Activated CD4-positive, CD25-positive, alpha-beta regulatory T cell treated with anti-CD3 and anti-CD28 coated beads, Interleukin-2, amount 50 U/mL, for 24 hours (primary cell): ENCODE measurements around the gene FBXO15.

Source experiments
- ATAC-seq, 2 donors: fragments of 150-1000 bp; cut with Tn5 transposase; one replicate each; pipeline ENCODE4 v1.10.0; 2021; ENCODE audit warnings: mild to moderate bottlenecking in 1 of 2, moderate library complexity in 1 of 2

The FBXO15 gene

GRCh38 chr18:74040459-74041332 is 106.9 kb downstream of the FBXO15 start:
- ATAC-seq: peak; percentile 84 to 86

DNA sequence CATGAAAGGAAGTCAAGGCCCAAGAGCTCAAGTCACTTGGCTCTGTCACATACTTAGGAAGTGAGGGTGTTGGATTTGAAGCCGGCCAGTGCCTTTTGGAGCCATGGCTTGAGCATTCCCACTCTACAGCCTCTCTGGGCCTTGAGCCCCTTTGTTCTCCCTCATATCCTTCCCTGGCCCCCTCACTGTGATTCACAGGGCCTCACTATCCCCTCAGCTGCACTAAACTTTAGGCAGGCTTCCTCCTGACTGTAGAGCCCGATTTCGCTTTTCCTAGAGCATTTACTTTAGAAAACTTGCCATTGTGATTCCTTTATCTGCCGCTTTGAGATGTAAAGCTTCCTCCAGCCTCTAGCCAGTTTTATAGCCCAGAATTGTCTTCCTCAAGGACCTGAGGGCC is 107.6 kb downstream of the FBXO15 start:
- ATAC-seq: no peak

DNA sequence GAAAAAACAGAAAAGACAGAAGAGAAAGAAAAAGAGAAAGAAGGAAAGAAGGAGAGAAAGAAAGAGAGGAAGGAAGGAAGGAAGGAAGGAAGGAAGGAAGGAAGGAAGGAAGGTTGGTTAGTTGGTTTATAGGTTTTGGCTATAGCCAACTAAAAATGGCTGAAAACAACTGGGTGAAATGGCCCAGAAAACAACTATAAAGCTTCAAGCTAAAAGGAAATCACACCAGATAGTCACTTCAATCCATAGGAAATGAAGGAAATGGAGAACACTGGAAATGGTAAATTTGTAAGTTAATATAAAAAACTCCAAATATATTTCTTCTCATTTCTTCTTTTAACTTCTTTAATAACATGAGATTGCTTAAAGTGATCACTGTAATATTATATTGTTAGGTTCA is 118.5 kb downstream of the FBXO15 start:
- ATAC-seq: no peak
